ENCODE results near the gene ZNF121. TPM values are rescaled to one million over a fixed set of nuclear protein-coding genes. Genes with fewer than 3 reads are reported as not detected.
"Not testable (repeated sequence)": the region's sequence is repeated elsewhere in the genome, so short reads cannot be mapped to it uniquely, and the experiment has no call there.

Gene ZNF121
- polyA plus RNA-seq, 3 donors = 14.4 to 31.7 (median 25.3) TPM

DNA sequence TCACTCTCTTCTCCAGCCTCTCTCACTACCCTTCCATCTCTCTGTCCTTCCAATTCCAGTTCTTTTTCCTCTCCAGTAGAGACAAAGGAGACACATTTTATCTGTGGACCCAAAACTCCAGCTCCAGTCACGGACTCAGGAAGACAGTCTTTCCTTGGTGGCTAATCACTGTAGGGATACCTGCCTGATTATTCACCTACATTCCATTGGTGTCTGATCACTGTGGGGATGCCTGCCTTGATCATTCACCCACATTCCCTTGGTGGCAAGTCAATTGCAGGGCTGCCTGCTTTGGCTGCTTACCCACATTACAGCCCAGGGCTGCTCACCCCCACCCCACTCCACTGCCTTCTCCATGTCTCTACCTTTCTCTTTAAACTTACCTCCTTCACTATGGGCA, 44.4 kb downstream of the ZNF121 start:
- not testable (repeated sequence) for DNase-seq

DNA sequence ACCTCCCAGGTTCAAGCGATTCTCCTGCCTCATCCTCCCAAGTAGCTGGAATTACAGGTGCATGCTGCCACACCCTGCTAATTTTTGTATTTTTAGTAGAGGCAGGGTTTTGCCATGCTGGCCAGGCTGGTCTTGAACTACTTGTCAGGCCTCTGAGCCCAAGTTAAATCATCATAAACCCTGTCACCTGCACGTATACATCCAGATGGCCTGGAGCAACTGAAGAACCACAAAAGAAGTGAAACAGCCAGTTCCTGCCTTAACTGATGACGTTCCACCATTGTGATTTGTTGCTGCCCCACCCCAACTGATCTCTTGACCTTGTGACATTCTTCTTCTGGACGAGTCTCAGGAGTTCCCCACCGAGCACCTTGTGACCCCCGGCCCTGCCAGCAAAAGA, 45.1 kb downstream of the ZNF121 start:
- not testable (repeated sequence) for DNase-seq

DNA sequence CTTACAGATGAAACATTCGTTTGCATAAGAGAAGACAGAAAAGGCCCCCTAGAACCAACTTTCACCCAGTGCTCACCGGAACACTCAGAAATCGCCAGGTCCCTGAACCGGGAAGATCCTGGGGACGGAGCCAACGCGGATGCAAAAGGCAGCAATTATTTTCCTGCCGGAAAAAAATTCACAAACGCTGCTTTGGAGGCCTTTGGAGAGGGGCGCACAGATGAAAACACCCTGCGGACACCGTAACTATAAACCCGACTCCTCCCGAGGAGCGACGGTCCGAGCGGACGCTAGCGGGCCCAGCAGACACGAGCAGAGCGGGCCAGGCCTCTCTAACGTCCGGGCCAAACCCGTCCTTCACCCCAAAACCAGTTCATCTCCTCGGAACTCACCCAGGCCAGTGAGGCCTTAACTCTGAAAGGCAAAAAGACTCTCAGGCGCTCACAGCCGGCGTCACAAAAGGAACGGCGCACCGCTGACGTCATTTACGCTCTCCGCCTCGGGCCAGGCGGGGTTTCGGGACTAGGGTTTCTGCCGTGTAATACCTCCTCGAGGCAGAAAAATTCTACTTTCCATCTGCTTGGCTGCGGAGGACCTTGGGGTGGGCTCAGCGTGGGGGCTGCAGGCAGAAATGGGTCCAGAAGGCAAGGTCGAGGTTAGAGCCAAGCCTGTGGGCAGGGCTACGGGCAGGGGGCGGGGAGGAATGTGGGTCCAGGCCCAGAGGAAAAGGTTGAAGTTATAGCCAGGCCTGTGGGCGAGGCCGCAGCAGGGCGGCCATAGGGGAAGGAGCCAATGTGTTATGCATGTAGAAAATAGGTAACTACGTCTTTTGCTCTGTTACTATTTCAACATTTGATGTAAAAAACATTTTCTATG, 45.9 kb downstream of the ZNF121 start, which contains the start of gene ZNF426:
Gene ZNF426, minus strand, starts transcription at position 463 of the 876 bp plus-strand sequence. CDS start 2,413 bp downstream, outside the sequence.
- DNase-seq = peak; percentile 94

DNA sequence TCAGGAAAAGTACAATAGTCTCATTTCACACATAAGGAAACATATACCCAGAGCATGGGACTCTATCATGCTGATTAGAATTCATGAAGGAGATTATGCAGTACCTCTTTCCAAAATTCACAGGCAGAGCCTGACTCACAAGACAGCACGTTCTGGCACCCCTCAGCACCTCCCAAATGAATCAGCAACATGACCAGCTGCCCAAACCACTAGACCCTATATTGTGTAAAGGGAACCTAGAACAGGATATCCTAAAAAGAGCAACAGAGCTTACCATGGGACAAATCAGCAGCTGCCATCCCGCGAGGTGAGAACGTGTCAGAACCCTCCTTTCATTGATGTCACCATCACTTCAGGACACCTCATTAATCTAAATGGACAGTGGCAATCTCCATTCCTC, 48.4 kb downstream of the ZNF121 start:
- DNase-seq = no peak

DNA sequence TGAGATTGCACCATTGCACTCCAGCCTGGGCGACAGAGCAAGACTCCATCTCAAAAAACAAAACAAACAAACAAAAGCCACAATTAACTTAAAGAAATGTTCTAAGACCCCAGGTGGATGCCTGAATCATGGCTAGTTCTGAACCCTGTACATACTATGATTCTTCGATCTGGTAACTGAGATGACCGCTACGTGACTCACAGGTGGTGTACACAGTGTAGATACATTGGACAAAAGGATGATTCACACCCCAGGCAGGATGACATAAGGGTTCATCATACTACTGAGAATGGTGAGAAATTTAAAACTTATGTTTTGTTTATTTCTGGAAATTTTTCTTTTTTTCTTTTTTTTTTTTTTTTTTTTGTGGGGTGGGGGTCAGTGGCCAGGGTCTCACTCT, 52.4 kb downstream of the ZNF121 start:
- DNase-seq = no peak

DNA sequence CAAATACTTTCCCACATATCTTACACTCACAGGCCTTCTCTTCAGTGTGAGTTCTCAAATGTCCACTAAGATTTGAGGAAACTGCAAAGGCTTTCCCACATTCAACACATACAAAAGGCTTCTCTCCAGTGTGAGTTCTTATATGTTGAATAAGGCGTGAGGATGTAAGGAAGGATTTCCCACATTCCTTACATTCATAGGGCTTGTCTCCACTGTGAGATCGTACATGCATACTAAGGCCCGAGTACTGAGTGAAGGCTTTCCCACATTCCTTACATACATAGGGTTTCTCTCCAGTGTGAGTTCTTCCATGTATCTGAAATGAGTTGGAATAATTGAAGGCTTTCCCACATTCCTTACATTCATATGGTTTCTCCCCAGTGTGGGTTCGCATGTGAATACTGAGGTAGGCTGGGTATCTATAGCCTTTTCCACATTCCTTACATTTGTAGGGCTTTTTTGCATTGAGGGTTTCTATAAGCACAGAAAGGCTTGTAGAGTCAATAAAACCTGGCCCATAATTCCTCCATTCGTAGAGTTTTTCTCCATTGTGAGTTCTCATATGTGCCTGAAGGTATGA, 55.5 kb downstream of the ZNF121 start:
- DNase-seq = no peak

DNA sequence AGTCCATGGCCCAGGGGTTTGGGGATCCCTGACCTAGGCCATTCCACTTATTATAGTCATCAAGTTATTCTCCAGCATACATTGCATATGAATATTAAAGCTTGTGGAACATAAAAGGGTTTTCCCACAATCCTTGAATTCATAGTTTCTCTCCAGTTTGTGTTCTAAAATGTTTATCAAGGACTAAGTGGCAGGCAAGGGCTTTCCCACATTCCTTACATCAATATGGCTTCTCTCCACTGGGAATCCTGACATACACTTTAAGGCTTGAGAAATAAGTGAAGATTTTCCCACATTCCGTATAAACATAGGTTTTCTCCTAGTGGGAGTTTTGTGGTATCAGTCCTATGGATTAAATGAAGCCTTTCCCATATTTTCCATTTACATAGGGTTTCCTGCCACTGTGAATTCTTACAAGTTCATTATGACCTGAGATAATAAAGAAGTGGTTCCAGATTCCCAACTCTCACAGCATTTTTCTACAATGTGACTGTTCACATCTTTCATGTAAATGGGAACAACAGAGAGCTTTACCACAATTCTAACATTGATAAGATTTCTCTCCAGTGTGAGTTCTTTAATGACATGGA, 60.3 kb downstream of the ZNF121 start:
- DNase-seq = no peak

Other genes starting within 250 kb of the ZNF121 start
- 10 to 100 TPM in 2 of 3 donors, 1 to 10 TPM in 1; 9.7 to 14.5 (median 13.4) TPM for gene ZNF177, start 221.5 kb downstream of the ZNF121 start, polyA plus RNA-seq (ENCODE audit: insufficient read length in 3 of 3)
- 10 to 100 TPM; 38.2 to 68.5 (median 57.5) TPM for gene ZNF266, start 148.9 kb downstream of the ZNF121 start, polyA plus RNA-seq (ENCODE audit: insufficient read length in 3 of 3)
- gene ZNF560, start 85.9 kb downstream of the ZNF121 start, polyA plus RNA-seq (ENCODE audit: insufficient read length in 3 of 3) = under 1 TPM; 0.38 to 0.98 (median 0.83) TPM
- 10 to 100 TPM; 19.2 to 25.6 (median 25.5) TPM for gene ZNF426, start 45.9 kb downstream of the ZNF121 start, polyA plus RNA-seq (ENCODE audit: insufficient read length in 3 of 3)
- gene ZNF561, start 36.7 kb upstream of the ZNF121 start, polyA plus RNA-seq (ENCODE audit: insufficient read length in 3 of 3) = 10 to 100 TPM; 43.7 to 58.9 (median 57.6) TPM
- 10 to 100 TPM; 19.9 to 27.2 (median 26.4) TPM for gene ZNF562, start 90.6 kb upstream of the ZNF121 start, polyA plus RNA-seq (ENCODE audit: insufficient read length in 3 of 3)
- gene ZNF846, start 184.2 kb upstream of the ZNF121 start, polyA plus RNA-seq (ENCODE audit: insufficient read length in 3 of 3) = 10 to 100 TPM; 16.8 to 40.0 (median 31.2) TPM
- 10 to 100 TPM; 29.8 to 38.6 (median 33.9) TPM for gene FBXL12, start 234.6 kb upstream of the ZNF121 start, polyA plus RNA-seq (ENCODE audit: insufficient read length in 3 of 3)
- gene UBL5, start 243.4 kb upstream of the ZNF121 start, polyA plus RNA-seq (ENCODE audit: insufficient read length in 3 of 3) = 100 to 1,000 TPM; 275 to 319 (median 294) TPM

Measured in renal pelvis (tissue), 4 donors.